H1 (cell line): Measurements from ENCODE around the gene F8. TPM values are rescaled to one million over a fixed set of nuclear protein-coding genes. Genes with fewer than 3 reads are reported as not detected.

ENCODE experiments used
- CTCF ChIA-PET: fragments of 300-600 bp; sonication (Branson Sonifier 250); formaldehyde crosslinking; loops from one replicate; lab custom pipeline; 2021; ENCODE audit not compliant: partially characterized antibody; lab: Charles Lee
- POLR2A ChIA-PET: fragments of 300-600 bp; sonication (Branson Sonifier 250); formaldehyde crosslinking; loops from one replicate; lab custom pipeline; 2021; ENCODE audit warnings: inconsistent platforms; ENCODE audit not compliant: partially characterized antibody; lab: Charles Lee
- DNase-seq, 2 experiments: peaks; one replicate each; pipeline versions ENCODE4 v3.0.0 to v3.0.0-alpha.2; 2010 to 2022; ENCODE audit warnings: low spot score in 2 of 2, low read depth in 1 of 2, mixed read lengths in 1 of 2
- FAIRE-seq: peaks from 2 replicates; lab custom pipeline; 2011; peaks lifted over from hg19 to GRCh38; lab: Jason Lieb, UNC
- H2AFZ ChIP-seq: 2 replicates; pipeline ENCODE4 v1.8.1; 2012; ENCODE audit warnings: low read length, inconsistent platforms
- H2AK5ac ChIP-seq: 2 replicates; pipeline ENCODE4 v1.6.1; 2013; ENCODE audit warnings: low read depth, low read length
- H2BK120ac ChIP-seq: replicated peaks from 2 replicates; pipeline ENCODE3; 2013; ENCODE audit warnings: low read depth, low read length, inconsistent platforms
- H2BK12ac ChIP-seq: 2 replicates; pipeline ENCODE4 v1.6.1; 2013; ENCODE audit warnings: low read depth, low read length
- H2BK15ac ChIP-seq: 2 replicates; pipeline ENCODE4 v1.6.1; 2013; ENCODE audit warnings: low read length
- H2BK20ac ChIP-seq: 2 replicates; pipeline ENCODE4 v1.6.1; 2013; ENCODE audit warnings: low read length
- H2BK5ac ChIP-seq: 2 replicates; pipeline ENCODE4 v1.6.1; 2013; ENCODE audit warnings: low read depth, low read length
- H3K14ac ChIP-seq: 2 replicates; pipeline ENCODE4 v1.6.1; 2013; ENCODE audit warnings: inconsistent platforms; ENCODE audit not compliant: insufficient read length
- H3K18ac ChIP-seq: 2 replicates; pipeline ENCODE4 v1.6.1; 2013; ENCODE audit warnings: low read length; ENCODE audit errors: extremely low read depth
- H3K23ac ChIP-seq: 2 replicates; pipeline ENCODE4 v1.6.1; 2013; ENCODE audit warnings: inconsistent platforms; ENCODE audit not compliant: insufficient read length
- H3K23me2 ChIP-seq: 2 replicates; pipeline ENCODE4 v1.6.1; 2013; ENCODE audit warnings: low read depth, low read length
- H3K27ac ChIP-seq: 2 replicates; pipeline ENCODE4 v1.6.1; 2011; ENCODE audit warnings: low read depth, low read length, inconsistent platforms
- H3K27me3 ChIP-seq, 4 experiments: replicated peaks in 1 of 4; 1 replicate in 1 of 4; 2 replicates in 3 of 4; pipeline versions ENCODE4 v1.6.1 to v1.8.1; 2011 to 2013; ENCODE audit warnings: low read length in 3 of 4, mild to moderate bottlenecking in 3 of 4, inconsistent platforms in 2 of 4, mixed read lengths in 2 of 4, moderate library complexity in 1 of 4; ENCODE audit not compliant: control insufficient read depth in 3 of 4, insufficient read depth in 3 of 4; ENCODE audit errors: extremely low read depth in 1 of 4
- H3K36me3 ChIP-seq, 4 experiments: 2 replicates each; pipeline versions ENCODE4 v1.6.1 to v1.8.1; 2011 to 2013; ENCODE audit warnings: mild to moderate bottlenecking in 4 of 4, low read length in 3 of 4, moderate library complexity in 2 of 4, control low read depth in 1 of 4, inconsistent platforms in 1 of 4; ENCODE audit not compliant: insufficient read depth in 4 of 4, control insufficient read depth in 2 of 4
- H3K4ac ChIP-seq: replicated peaks from 2 replicates; pipeline ENCODE3; 2013; ENCODE audit warnings: low read length, low read depth, mixed read lengths, inconsistent platforms; ENCODE audit not compliant: insufficient read length
- H3K4me1 ChIP-seq, 4 experiments: replicated peaks in 1 of 4; 1 replicate in 1 of 4; 2 replicates in 3 of 4; pipeline versions ENCODE4 v1.6.1 to v1.8.1; 2011 to 2013; ENCODE audit warnings: low read length in 3 of 4, inconsistent platforms in 2 of 4, mixed read lengths in 1 of 4; ENCODE audit not compliant: insufficient read depth in 4 of 4, control insufficient read depth in 3 of 4
- H3K4me2 ChIP-seq, 2 experiments: 2 replicates each; pipeline versions ENCODE4 v1.6.1 to v1.8.1; 2011 to 2013; ENCODE audit warnings: low read depth in 2 of 2, low read length in 2 of 2, control low read depth in 1 of 2, inconsistent platforms in 1 of 2, mild to moderate bottlenecking in 1 of 2; ENCODE audit not compliant: insufficient read depth in 1 of 2
- H3K4me3 ChIP-seq, 4 experiments: fragments of 200-600, 300-600 bp in 1 of 4; sonication (generic), shearing (Covaris generic), sonication (Bioruptor Twin) in 1 of 4; 2 replicates each; pipeline versions ENCODE4 v1.5.1 to v1.8.1; 2011 to 2016; ENCODE audit warnings: low read length in 4 of 4, low read depth in 3 of 4, control low read depth in 2 of 4, inconsistent platforms in 2 of 4, mild to moderate bottlenecking in 2 of 4, mixed read lengths in 1 of 4, moderate library complexity in 1 of 4; ENCODE audit not compliant: insufficient read depth in 2 of 4; ENCODE audit errors: extremely low read depth in 1 of 4
- H3K56ac ChIP-seq: replicated peaks from 2 replicates; pipeline ENCODE3; 2013; ENCODE audit warnings: low read depth, mild to moderate bottlenecking, mixed read lengths, low read length, inconsistent platforms; ENCODE audit not compliant: insufficient read length
- H3K79me1 ChIP-seq: 2 replicates; pipeline ENCODE4 v1.6.1; 2013; ENCODE audit warnings: low read depth, low read length, control low read depth
- H3K79me2 ChIP-seq, 2 experiments: 2 replicates each; pipeline versions ENCODE4 v1.6.1 to v1.8.1; 2012 to 2013; ENCODE audit warnings: low read length in 2 of 2, mild to moderate bottlenecking in 2 of 2, inconsistent platforms in 1 of 2; ENCODE audit not compliant: insufficient read depth in 2 of 2, control insufficient read depth in 1 of 2
- H3K9ac ChIP-seq, 4 experiments: replicated peaks in 1 of 4; 1 replicate in 1 of 4; 2 replicates in 3 of 4; pipeline versions ENCODE4 v1.6.1 to v1.8.1; 2011 to 2013; ENCODE audit warnings: low read depth in 3 of 4, low read length in 3 of 4, control low read depth in 2 of 4, mild to moderate bottlenecking in 2 of 4, moderate library complexity in 2 of 4, inconsistent platforms in 1 of 4; ENCODE audit errors: extremely low read depth in 1 of 4
- H3K9me3 ChIP-seq, 2 experiments: 2 replicates each; pipeline versions ENCODE4 v1.6.1 to v1.8.1; 2012 to 2013; ENCODE audit warnings: mild to moderate bottlenecking in 2 of 2, moderate library complexity in 2 of 2, control low read depth in 1 of 2, inconsistent platforms in 1 of 2, low read depth in 1 of 2, low read length in 1 of 2, mixed read lengths in 1 of 2; ENCODE audit not compliant: insufficient read depth in 2 of 2
- H4K20me1 ChIP-seq, 2 experiments: replicated peaks in 1 of 2; 2 replicates each; pipeline versions ENCODE3 to v1.8.1; 2011 to 2013; ENCODE audit warnings: inconsistent platforms in 2 of 2, low read length in 2 of 2, mild to moderate bottlenecking in 1 of 2; ENCODE audit not compliant: insufficient read depth in 2 of 2, control insufficient read depth in 1 of 2
- H4K5ac ChIP-seq: 2 replicates; pipeline ENCODE4 v1.6.1; 2013; ENCODE audit warnings: low read length, low read depth, mixed read lengths, inconsistent platforms; ENCODE audit not compliant: insufficient read length
- H4K8ac ChIP-seq: 2 replicates; pipeline ENCODE4 v1.8.0; 2013; ENCODE audit warnings: mild to moderate bottlenecking, moderate library complexity, low read length, inconsistent platforms; ENCODE audit not compliant: insufficient read depth; ENCODE audit errors: extremely low read depth
- H4K91ac ChIP-seq: replicated peaks from 2 replicates; pipeline ENCODE3; 2013; ENCODE audit warnings: low read length, mixed read lengths, inconsistent platforms; ENCODE audit not compliant: insufficient read length
- ASH2L ChIP-seq: fragments of 200-600, 300-600 bp; sonication (generic); IDR thresholded peaks from one replicate; pipeline ENCODE4 v1.7.1; 2017; ENCODE audit warnings: low read length
- CBX5 ChIP-seq: fragments of 300-800, 300-1000 bp; sonication (generic); IDR thresholded peaks from 2 replicates; pipeline ENCODE4 v1.7.1; 2016; ENCODE audit warnings: antibody characterized with exemption, low read length, low read depth
- CBX8 ChIP-seq: fragments of 300-800, 300-1000 bp; sonication (generic); IDR thresholded peaks from 2 replicates; pipeline ENCODE4 v1.7.1; 2016; ENCODE audit warnings: low read depth, low read length, borderline replicate concordance
- CEBPB ChIP-seq: IDR thresholded peaks from 2 replicates; pipeline ENCODE4 v1.6.1; 2012; ENCODE audit warnings: low read depth, low read length
- CTBP2 ChIP-seq: IDR thresholded peaks from 2 replicates; pipeline ENCODE4 v1.7.0; 2011; ENCODE audit warnings: borderline replicate concordance, mild to moderate bottlenecking, moderate library complexity, mixed read lengths, low read length; ENCODE audit not compliant: insufficient read depth, insufficient read length
- EZH2 ChIP-seq: fragments of 200-600 bp; sonication (generic); IDR thresholded peaks from 2 replicates; pipeline ENCODE4 v1.7.1; 2012; ENCODE audit warnings: low read depth, mild to moderate bottlenecking, moderate library complexity, low read length, inconsistent platforms; ENCODE audit not compliant: severe bottlenecking
- HDAC2 ChIP-seq, 2 experiments: fragments of 300-600 bp in 1 of 2; sonication (generic) in 1 of 2; IDR thresholded peaks; 2 replicates each; pipeline ENCODE4 v1.6.1; 2011 to 2012; ENCODE audit warnings: low read depth in 2 of 2, low read length in 2 of 2, mild to moderate bottlenecking in 2 of 2, moderate library complexity in 2 of 2, borderline replicate concordance in 1 of 2, inconsistent platforms in 1 of 2
- MAFK ChIP-seq: IDR thresholded peaks from 2 replicates; pipeline ENCODE4 v1.6.1; 2012; ENCODE audit warnings: low read depth, mild to moderate bottlenecking, improper control_type of control experiment, low read length
- SAP30 ChIP-seq: fragments of 300-600 bp; sonication (generic); IDR thresholded peaks from 2 replicates; pipeline ENCODE4 v1.7.1; 2012; ENCODE audit warnings: low read length, moderate library complexity, mild to moderate bottlenecking, inconsistent platforms; ENCODE audit not compliant: insufficient read depth, insufficient replicate concordance
- SIX5 ChIP-seq: IDR thresholded peaks from 2 replicates; pipeline ENCODE4 v1.6.1; 2011; ENCODE audit warnings: mild to moderate bottlenecking, low read depth, low read length
- SP1 ChIP-seq: IDR thresholded peaks from 2 replicates; pipeline ENCODE4 v1.6.1; 2011; ENCODE audit warnings: low read depth, low read length
- SUZ12 ChIP-seq: fragments of 200-600 bp; sonication (generic); IDR thresholded peaks from 2 replicates; pipeline ENCODE4 v1.6.1; 2012; ENCODE audit warnings: mild to moderate bottlenecking, inconsistent platforms, low read length, moderate library complexity, mixed read lengths
- TBP ChIP-seq: IDR thresholded peaks from 2 replicates; pipeline ENCODE4 v1.6.1; 2011; ENCODE audit warnings: low read depth, low read length, improper control_type of control experiment
- YY1 ChIP-seq: IDR thresholded peaks from 2 replicates; pipeline ENCODE4 v1.6.1; 2011; ENCODE audit warnings: low read depth, mild to moderate bottlenecking, low read length
- whole genome bisulfite sequencing, 2 experiments: shearing (Covaris generic) in 1 of 2; methylation state at CpG; one replicate each; pipeline versions ENCODE4 v1.1.6 to v1.1.7; 2013 to 2015; ENCODE audit warnings: low lambda C conversion rate in 2 of 2, mixed read lengths in 2 of 2, inconsistent platforms in 1 of 2, low coverage in 1 of 2, missing lambda C conversion rate in 1 of 2; ENCODE audit not compliant: insufficient replicate concordance in 2 of 2, insufficient coverage in 1 of 2, insufficient read length in 1 of 2; ENCODE audit errors: extremely low coverage in 1 of 2, missing lambda C conversion rate in 1 of 2; 5-methylcytosine and 5-hydroxymethylcytosine counted together
- polyA plus RNA-seq, 7 experiments: library from polyadenylated mRNA; depleted of rRNA in 3 of 7; stranded (reverse) in 5 of 7; unstranded in 2 of 7; fragments of >200 nt in 5 of 7; fragments of 200-250 nt in 2 of 7; gene quantifications; 1 replicate in 5 of 7; 2 replicates in 1 of 7; 4 replicates in 1 of 7; pipeline versions ENCODE4 v1.2.1 to v1.2.3, GENCODE V29; 2011 to 2013; ENCODE audit warnings: missing spikeins in 2 of 7, mixed read lengths in 2 of 7
- total RNA-seq: library from RNA; stranded (reverse); fragmentation: NEBNext Ultra II Directional; extraction: Animal tissue kit (Norgen Biotek cat#: 25700); gene quantifications from 2 replicates; pipeline ENCODE4 v1.2.1, GENCODE V29; 2021
- TF ChIP-seq, protein P1 (sequence below): IDR thresholded peaks from 2 replicates; pipeline ENCODE4 v1.6.1; 2012; ENCODE audit warnings: inconsistent platforms

F8 gene
- total and polyA plus RNA-seq, 2 of the 8 experiments (the other 6 are each of a cell fraction or from before 2014, with no cell fraction given), result 1.1 to 2.6 TPM

DNA sequence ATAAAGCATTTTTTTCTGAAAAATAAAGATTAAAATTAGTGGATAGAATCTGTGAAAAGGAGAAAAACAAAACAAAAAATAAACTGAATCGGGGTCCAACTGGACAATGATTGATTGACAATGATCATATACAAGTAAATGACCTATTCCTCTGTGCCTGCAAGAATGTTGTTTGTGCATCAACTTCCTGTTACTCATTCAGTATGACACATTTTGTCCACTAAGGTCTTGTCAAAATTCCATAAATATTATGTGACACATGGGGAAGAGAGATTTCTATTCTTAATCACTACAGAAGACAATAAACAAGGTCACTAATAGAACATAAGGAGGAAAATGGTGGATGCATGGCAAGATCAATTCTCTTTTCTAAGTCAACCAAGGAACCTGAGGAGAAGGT is 54.9 kb downstream of the F8 start:
- Histone ChIP-seq H3K4me2 (no peak overlapping the region), H3K4me3 (no peak overlapping the region), H3K14ac (no peak overlapping the region), H2AFZ (no peak overlapping the region), H2BK20ac (no peak overlapping the region), H3K79me1 (no peaks in the 10 kb centered on the region), H2AK5ac (no peak overlapping the region), H4K20me1 (no peaks in the 10 kb centered on the region), H3K79me2 (no peaks in the 10 kb centered on the region), H2BK12ac (no peak overlapping the region), H3K23ac (no peak overlapping the region), H4K91ac (no peak overlapping the region), H3K27me3 (no peaks in the 10 kb centered on the region), H3K27ac (no peak overlapping the region), H3K56ac (no peak overlapping the region), H3K18ac (no peak overlapping the region), H2BK120ac (no peak overlapping the region), H4K8ac (no peak overlapping the region), H3K9me3 (no peaks in the 10 kb centered on the region), H3K23me2 (no peaks in the 10 kb centered on the region), H3K4ac (no peak overlapping the region), H4K5ac (no peak overlapping the region), H3K4me1 (no peaks in the 10 kb centered on the region), H3K9ac (no peak overlapping the region), H2BK15ac (no peak overlapping the region), H3K36me3 (no peaks in the 10 kb centered on the region), H2BK5ac (no peak overlapping the region)
- WGBS, 2 experiments, result 100% methylated on average over 1 of the region's 1 CpG; no CpG with 5 or more reads in 1 of the 2 experiments
- DNase-seq (no peak), FAIRE-seq (no peak)
- CTCF ChIA-PET, result no interaction called here
- POLR2A ChIA-PET, result no interaction called here
- TF ChIP-seq SP1, result no peak
- TF ChIP-seq, protein P1, sequence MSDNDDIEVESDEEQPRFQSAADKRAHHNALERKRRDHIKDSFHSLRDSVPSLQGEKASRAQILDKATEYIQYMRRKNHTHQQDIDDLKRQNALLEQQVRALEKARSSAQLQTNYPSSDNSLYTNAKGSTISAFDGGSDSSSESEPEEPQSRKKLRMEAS, result no peak
- no peak for TF ChIP-seq CEBPB
- no peak for TF ChIP-seq SUZ12
- TF ChIP-seq TBP, result no peak
- no peak for TF ChIP-seq SIX5
- TF ChIP-seq CBX8, result no peak
- TF ChIP-seq MAFK, result no peak
- TF ChIP-seq HDAC2 (IDR thresholded peaks at IDR 0.05; ENCODE audit: borderline replicate concordance in 1 of 2, low read depth in 2 of 2, low read length in 2 of 2), result no peak
- TF ChIP-seq EZH2, result no peak
- no peak for TF ChIP-seq CTBP2
- TF ChIP-seq ASH2L, result no peak
- TF ChIP-seq CBX5, result no peak
- no peak for TF ChIP-seq SAP30
- TF ChIP-seq YY1, result no peak
